IPS DF 19.7 (cell line): Measurements from ENCODE around the gene ZNF664.
"Not testable (repeated sequence)": the region's sequence is repeated elsewhere in the genome, so short reads cannot be mapped to it uniquely, and the experiment has no call there.

Experiments used
- DNase-seq: peaks from one replicate; pipeline ENCODE4 v3.0.0-alpha.2; 2013; ENCODE audit warnings: low read depth, low spot score

The ZNF664 gene

DNA sequence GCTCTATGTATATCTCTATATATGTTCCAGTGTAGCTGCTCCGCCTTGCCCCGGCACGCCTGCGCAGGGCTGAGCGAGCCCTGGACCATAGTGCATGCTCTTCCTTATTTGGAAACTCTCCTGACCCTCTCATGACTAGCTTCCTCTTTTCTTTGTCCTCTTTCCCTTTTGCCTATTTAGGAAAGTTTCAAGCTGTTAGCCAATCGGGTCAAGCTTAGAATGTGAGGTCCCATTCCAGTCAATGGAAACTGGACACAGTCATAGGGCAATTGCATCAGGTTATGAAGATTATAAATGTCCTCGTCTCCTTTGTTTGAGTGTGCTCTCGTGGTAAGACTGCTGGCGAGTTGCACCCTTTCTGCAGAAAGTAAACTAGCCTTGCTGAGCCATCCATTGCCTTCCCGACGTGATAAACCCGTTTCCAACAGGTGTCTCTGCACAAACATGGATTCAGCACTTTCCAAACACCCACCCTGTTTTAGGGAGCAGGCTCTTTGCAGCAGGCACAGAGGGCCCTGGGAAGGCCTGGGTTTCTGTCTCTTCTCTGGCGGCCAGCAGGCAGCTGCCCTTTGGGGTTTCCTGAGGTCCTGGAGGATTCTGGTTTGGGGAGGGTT is 31.3 kb upstream of the ZNF664 start:
- no peak for DNase-seq

DNA sequence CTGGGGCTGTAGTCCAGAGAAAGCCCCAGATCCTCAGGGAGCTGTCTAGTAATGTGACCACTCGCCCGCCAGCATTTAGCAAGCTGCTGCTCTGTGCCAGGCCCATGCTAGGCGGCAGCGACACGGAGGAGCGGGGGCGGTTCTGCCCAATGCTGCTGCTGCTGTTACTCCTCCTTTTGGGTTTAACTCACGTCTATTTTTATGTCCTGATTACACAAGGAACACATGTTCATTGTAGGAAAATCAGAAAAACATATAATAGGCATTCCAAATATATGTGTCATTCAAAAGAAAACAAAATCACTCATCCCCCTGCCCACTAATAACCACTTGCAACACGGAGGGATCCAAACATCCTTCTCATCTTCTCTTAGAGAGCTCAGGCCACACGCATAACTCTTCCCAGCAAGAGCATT is 30.8 kb upstream of the ZNF664 start:
- no peak for DNase-seq

DNA sequence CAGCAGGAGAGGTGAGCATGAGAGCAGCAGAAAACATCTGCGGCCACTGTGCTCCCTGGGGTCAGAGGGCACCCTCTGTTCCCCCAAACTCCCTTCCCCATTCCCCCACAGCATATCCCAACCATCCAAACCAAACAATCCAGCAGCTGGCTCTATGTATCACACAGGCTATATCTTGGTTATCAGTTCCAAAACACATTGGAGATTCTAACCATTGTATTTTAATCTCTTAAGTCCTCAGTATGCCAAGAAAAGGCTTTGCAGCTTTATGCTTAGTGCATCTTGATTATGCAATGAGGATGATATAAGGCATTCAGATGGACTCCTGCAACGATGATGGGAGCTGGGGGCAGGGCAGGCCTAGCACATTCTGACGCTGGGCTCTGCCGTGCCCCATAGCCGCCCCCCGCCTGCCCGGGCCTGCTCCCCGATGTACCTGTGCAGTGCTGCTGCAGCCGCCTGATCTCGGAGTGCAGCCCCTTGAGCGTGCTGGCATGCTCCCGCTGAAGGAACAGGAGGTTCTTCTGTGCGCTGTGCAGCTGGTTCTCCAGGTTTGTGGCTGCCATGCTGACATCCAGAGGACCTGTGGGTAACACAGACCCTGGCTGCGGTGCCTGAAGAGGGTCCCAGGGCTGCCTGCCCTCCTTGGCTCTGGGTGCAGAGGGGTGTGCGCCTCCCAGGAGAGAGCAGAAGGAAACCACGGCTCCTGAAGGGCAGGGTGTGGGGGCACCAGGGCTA is 29.9 kb upstream of the ZNF664 start:
- no peak for DNase-seq

DNA sequence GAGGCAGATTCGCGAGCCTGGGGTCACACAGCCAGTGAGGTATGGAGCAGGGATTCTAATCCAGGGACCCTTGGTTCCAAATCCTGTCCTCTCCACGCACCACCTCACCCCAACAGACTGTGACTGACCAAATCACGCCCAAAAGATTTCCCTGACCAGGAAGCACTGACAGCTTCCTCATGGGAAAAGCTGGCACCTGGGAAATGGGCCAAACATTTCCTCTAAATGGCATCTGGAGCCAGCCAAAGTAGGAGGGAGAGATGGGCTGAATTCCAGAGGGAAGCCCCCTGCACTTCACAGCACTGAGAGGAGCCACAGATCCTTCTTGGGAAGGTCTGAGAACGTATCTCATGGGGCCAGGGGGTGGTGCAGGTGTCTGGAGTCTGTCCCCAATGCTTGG is 29.2 kb upstream of the ZNF664 start:
- DNase-seq = no peak

DNA sequence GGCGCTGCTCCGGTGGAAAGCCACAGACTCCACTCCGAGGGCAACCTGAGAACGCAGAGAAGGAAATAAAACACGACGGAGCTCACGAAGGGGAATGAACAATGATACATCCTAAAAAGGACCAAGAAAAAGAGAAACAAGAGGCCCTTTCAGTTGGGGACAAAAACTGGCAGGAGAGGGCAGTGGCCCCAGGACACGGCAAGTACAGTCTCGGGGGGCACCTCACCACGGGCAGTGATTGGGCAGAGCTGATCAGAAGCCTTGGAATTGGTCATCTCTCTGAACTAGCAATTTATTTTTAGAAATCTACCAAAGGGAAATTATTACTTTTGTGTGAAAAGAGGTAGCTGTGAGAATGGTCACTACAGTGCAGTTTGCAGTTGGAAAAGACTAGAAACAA is 28.3 kb upstream of the ZNF664 start:
- DNase-seq = no peak

DNA sequence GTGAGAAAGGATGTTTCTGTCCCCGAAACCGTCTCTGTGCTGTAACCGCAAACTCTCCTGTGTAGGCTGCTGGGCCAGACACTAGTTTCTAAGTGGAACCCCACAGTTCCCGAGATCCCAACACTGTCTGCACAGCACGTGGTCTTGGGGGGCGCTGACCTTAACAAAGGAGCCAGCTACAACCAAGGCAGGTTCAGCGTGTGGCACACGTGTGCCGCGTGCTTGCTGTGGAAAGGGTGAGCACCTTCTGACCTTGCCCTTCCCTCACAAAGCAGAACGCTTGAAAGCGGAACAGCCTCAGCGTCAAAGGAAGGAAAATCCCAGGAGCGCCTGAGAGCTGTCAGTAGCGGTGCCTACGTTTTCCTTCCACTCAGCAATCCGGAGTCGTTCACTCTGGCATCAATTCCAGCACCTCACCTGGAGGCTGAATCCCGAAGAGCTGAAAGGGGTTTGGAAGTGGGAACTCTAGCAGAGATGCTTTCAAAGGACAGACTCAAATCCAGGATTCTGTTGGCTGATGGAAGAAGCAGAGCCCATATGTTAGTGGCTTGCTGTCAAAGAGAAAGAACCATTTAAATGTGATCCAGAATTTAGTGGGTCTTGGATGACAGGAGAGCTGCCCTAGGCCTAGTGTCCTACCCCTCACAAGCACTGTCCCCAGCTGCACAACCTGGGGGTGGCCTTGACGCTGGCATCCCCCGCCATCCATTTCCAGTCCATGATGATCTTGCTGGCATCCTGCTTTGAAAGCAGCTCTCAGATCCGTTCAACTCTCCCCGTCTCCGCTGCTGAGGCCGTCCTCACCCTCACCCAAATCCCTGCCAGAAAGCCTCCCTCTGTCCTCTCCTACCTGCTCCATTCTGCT is 27.5 kb upstream of the ZNF664 start:
- DNase-seq = no peak

DNA sequence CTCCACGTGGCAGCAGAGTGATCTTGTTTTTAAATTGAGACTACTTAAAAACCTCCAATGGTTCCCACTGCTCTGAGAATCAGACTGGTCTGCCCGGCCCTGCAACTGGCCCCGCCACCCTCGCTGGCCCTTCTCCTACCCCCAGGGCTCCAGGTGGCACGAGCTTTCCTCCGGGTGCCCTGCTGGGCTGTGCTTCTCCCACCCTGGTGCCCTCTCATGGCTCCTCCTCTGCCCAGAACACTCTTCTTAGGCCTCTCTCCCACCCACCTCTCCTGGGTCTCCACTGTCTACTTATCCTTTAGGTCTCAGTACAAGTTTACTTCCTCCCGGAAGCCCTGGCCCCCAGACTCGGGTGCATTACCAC is 26.9 kb upstream of the ZNF664 start:
- DNase-seq = no peak

DNA sequence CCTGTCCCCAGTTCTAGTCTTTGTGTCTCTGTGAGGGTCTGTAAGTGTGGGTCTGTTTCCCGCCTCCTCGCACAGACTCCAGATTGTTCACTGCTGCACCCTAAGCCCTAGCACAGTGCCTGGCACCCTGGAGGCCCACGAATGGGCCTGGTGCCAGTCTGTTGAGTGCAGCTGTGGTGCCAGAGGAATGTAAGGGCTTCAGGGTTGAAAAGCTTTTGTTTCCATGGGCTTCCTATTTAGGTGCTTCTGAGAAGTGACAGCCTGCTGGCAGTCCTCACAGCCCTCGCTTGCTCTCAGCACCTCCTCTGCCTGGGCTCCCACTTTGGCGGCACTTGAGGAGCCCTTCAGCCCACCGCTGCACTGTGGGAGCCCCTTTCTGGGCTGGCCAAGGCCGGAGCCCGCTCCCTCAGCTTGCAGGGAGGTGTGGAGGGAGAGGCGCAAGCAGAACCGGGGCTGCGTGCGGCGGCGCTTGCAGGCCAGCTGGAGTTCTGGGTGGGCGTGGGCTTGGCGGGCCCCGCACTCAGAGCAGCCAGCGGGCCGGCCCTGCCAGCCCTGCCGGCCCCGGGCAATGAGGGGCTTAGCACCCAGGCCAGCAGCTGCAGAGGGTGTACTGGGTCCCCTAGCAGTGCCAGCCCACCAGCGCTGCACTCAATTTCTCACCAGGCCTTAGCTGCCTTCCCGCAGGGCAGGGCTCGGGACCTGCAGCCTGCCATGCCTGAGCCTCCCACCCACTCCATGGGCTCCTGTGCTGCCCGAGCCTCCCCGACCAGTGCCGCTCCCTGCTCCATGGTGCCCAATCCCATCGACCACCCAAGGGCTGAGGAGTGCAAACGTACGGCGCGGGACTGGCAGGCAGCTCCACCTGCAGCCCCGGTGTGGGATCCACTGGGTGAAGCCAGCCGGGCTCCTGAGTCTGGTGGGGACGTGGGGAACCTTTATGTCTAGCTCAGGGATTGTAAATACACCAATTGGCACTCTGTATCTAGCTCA is 26.2 kb upstream of the ZNF664 start:
- not testable (repeated sequence) for DNase-seq

DNA sequence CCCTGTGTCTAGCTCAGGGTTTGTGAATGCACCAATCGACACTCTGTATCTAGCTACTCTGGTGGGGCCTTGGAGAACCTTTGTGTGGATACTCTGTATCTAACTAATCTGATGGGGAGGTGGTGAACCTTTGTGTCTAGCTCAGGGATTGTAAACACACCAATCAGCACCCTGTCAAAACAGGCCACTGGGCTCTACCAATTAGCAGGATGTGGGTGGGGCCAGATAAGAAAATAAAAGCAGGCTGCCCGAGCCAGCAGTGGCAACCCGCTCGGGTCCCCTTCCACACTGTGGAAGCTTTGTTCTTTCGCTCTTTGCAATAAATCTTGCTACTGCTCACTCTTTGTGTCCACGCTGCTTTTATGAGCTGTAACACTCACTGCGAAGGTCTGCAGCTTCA is 25.5 kb upstream of the ZNF664 start:
- not testable (repeated sequence) for DNase-seq

DNA sequence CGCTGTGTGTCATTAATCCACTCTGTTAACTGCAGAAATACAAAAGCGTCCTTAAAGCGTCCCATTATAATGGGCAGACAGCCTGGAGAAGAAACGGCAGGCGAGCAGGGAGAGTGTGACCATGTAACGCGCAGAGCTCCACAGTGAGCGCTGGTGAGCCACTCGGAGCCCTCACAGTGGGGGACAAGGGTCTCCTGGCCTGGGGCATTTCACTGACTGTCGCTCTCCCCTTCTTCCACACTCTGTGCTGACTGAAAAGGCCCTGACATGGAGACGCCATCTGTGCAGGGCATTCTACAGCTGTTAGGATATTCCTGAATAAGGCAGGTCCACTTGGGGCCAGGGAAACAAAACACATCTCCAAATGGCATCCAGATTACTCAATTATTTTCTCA is 24.6 kb upstream of the ZNF664 start:
- no peak for DNase-seq

DNA sequence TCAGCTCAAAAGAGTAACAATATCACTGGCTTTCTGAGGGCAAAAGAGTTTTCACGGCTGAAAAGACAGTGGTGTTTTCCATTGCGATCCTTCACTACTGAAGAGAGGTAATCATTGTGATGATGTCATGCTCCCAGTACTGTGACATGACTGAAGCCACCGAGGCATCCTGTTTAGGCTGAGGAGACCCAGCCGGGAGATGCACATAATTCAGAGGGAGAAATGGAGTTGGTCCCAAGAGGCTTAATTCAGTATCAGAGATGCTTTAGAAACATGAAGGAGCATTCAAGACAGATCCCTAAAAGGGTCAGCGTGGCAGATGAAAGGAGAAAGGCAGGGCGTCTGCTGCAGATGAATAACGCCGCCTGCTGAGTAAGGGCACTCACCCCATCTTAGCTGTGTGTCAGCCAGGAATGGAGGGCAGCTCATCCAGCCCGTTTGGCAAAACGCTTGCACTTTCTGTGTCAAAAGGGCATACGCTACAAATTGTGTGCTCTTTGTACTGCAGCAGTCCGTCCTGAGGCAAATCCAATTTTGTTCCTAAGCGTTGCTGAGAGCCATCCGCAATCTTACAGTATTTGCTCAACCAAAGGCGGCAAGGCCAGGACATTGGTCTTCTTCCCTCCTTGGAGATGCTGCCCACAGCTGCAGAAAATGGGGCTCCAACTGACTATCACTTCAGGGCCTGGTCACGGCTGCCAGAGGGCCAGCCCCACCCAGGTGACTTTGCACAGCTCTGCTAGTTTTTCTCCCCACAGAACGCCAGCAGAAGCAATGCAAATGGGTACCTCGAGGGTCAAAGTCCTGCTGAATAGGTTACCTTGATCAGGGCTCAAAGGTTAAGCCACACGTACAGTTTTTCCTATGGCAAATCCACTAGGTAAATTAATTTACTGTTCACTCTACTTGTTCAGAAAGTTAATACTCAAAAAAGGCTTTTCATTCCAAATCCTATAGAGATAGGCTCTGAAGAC is 23.9 kb upstream of the ZNF664 start:
- DNase-seq = no peak

DNA sequence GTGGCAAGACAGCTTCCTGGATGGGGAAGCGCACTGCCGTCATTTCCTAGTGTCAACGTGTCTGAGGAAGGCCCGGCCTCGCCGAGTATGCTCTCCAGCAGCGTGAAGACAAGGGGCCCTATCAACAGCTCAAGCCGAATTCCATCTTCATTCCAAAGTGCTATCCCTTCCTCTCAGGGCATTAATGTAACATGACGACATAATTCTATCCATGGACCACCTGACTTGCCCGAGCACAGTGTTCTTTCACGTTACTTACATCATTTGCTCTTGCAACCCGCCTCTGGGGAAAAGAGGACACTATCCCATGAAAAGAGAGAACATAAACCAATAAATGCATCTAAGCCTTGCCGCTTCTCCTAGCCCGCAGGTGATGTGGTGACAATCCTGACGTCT is 23.2 kb upstream of the ZNF664 start:
- DNase-seq = no peak

DNA sequence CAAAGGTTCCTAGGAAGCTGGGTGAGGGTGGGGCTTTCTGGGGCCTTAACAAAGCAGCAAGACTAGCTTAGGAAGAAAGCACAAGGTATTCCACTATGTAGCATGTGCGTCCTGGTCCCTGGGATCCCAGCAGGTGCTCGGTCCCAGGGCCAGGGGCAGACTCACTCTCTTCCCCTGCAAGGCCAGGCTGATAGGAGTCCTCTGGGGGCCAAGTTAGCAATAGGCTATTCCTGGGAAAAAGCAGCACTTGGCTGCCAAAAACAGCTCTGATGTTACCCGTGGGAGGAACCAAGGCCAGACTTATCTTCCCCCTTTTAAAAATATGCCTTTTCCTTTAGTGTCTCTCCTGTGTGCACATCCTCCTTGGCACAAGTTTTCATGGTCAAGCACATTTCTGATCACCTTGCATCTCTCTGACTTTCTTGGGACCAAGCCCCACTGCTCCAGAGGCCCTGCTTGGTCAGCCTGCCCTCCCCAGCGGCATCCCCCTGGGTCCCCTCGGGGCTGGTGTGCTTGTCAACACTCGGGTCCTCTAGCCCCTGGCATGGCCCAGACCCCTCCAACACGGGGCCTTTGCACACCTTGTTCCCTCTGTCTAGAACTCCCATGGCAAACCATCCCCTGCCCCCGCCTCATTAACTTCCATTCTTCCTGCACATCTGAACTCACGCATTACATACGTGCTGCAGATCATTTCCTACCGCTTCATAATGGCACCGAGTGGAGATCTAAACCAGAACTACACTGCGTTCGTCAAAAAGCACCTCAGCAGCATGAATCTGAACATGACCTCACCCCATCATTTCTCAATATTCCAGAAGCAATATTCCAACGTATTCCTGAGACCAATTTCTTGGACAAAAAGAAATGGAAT is 22.3 kb upstream of the ZNF664 start:
- no peak for DNase-seq

DNA sequence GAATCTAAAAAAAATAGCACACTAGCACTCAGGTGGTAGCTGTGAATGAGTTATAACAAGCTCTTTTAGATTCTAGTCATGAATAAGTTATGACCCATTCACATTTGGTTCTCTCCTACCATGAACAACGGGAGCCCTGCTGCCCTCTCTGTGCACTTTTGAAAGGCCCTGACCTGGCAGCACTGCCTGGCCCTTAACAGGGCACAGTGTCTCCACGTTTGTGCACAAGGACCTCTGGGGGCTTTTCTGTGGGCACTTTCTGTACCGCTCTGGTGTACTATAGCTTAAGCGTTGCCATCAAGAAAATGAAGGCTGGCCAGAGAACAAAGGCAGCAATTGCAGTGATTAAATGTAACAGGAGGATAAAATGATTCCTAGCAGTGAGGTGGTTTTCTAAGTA is 21.5 kb upstream of the ZNF664 start:
- DNase-seq = no peak

DNA sequence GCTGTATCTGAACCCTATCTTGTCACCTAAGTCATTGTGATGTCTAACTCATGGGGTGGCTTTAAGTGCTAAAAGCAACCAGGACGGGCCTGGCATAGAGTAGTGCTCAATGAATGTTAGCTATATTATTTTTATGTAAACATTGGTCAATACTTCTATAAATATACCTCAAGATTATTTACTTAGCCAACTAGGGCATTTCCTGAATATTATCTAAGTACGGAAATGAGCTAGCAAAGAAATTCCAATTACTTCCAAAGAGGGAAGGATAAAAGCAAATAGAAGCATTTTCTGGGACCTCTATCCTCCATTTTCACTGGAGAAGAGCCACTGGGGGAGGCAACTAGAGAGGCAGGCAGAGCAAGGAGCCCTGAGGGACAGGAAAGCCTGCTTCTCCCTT is 21.0 kb upstream of the ZNF664 start:
- no peak for DNase-seq

DNA sequence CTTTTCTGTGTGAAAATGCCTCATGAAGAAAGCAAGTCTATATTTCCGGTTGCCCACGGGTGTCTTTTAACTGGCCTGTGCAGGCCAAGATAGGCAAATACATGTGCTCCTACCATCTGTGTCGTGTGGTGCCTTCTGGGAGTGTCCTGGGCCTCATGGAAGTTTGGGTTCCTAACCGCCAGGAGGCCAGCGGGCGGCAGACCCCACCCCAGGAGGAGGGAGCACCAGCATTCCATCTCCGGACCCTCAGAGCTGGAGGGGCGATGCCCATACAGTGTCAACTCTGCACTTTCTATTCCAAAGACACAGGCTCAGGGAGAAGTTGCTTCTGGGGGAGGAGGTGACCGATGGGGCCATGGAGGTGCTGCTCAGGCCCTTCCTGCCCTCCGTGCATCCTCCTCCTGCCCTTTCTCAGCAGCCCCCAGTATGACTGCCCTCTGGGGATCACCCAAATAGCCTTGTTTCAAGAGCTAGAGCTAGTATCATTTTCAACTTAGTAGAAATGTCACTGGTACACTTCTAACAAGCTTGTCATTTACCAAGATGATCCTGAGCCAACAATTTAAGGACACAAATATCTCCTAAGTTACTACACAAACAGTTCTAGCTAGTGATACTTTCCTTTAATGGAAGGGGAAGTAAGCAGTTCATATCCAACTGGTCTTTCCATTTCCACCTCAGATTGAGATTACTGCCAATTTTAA is 18.2 kb upstream of the ZNF664 start:
- DNase-seq = no peak

DNA sequence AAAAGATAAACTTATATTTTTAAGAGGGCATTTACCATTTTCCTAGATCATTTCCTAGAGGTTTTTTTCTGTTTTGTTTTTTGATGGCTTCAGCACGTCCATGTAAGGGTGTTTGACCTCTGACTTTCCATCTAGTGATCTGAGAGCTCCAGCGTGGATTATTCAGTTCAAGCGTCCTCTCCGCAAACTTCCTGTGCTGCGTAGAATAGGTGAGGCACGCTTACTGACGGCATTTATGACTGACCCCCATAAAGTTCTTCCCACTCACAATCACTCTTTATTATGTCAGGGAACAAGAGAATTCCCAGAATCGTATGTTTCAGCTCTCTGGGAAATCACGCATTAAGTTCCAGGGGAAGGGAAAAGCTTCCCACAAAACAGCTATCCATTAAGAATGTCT is 16.8 kb upstream of the ZNF664 start:
- no peak for DNase-seq

DNA sequence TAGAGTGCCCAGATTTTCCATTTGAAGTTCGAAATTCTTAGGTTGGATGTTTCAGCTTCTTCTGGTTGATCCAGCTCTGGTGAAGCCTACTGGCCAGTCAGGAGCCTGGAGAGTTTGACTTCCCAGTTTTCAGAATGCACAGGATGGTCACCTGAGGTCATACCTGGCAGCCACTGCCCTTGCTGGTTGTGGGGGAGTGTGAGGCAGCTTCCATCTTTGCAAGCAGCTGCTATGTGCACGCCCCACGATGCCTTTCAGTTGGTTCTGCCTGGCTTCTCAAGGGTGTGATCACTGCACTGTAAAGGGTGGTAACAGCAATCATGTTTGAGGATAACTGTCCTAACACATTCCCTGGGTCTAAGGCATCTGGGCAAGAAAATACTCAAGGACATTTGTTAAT is 15.8 kb upstream of the ZNF664 start:
- no peak for DNase-seq

DNA sequence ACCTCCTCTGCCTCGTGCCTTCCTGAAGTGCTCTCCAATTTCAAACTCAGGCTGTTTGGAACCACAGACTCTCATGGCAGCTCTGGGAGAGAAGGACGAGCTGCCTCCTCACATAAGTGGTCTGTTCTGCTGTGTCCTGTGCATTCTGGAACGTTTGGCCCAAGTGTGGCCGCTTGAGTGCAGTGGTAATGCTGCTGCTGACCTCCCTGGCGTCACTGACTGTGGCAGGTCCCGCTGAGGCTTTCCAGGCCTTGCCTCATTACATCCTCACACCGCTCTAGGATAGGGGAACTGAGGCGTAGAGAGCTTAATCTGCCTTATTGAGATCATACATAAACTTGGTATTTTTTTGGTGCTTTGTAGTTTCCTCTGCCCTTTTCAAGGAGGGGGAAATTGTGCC is 14.6 kb upstream of the ZNF664 start:
- DNase-seq = no peak
